ENCODE measurements around the gene SYNPR.

SYNPR gene

GRCh38 chr3:63294332-63294731 lies 16.2 kb downstream of the SYNPR start:
- DNase-seq: no peak
- H4K8ac ChIP-seq (ENCODE audit: low read depth, low read length): no peak overlapping the region
- H3K9ac ChIP-seq (ENCODE audit: low read length): no peak overlapping the region
- H3K4me1 ChIP-seq (ENCODE audit: control insufficient read depth, low read depth, low read length): peaks cover 2% of the 10 kb centered on the region
- H3K79me2 ChIP-seq (ENCODE audit: control insufficient read depth, insufficient read depth, low read length): no peaks in the 10 kb centered on the region
- H3K4me2 ChIP-seq (ENCODE audit: low read length): no peak overlapping the region
- H3K4me3 ChIP-seq (ENCODE audit: low read length): no peak overlapping the region
- no peak overlapping the region for H3K4ac ChIP-seq (ENCODE audit: low read depth, low read length)
- no peak overlapping the region for H3K56ac ChIP-seq (ENCODE audit: low read length)
- no peak overlapping the region for H4K5ac ChIP-seq (ENCODE audit: low read length)
- H3K27ac ChIP-seq (ENCODE audit: low read depth, low read length): no peak overlapping the region
- H2BK5ac ChIP-seq (ENCODE audit: low read length): no peak overlapping the region
- H3K79me1 ChIP-seq (ENCODE audit: low read length): no peaks in the 10 kb centered on the region
- WGBS (ENCODE audit: extremely low coverage, insufficient coverage, low lambda C conversion rate): no CpG with 5 or more reads among the region's 4 CpGs
- no peak overlapping the region for H3K23ac ChIP-seq (ENCODE audit: low read length)
- H3K36me3 ChIP-seq (ENCODE audit: control insufficient read depth, insufficient read depth, low read length): no peaks in the 10 kb centered on the region
- H2AK5ac ChIP-seq (ENCODE audit: low read length): no peak overlapping the region
- no peaks in the 10 kb centered on the region for H3K27me3 ChIP-seq (ENCODE audit: insufficient read depth, low read length, poor library complexity)
- no peak overlapping the region for H3K18ac ChIP-seq (ENCODE audit: low read length)
- H2BK15ac ChIP-seq (replicated peaks; ENCODE audit: low read depth): no peak overlapping the region
- no peak overlapping the region for H2BK120ac ChIP-seq (ENCODE audit: low read depth, low read length)

GRCh38 chr3:63295356-63295755 lies 17.2 kb downstream of the SYNPR start:
- Histone ChIP-seq H3K56ac (ENCODE audit: low read length) (no peak overlapping the region), H3K27ac (ENCODE audit: low read depth, low read length) (no peak overlapping the region), H3K36me3 (ENCODE audit: control insufficient read depth, insufficient read depth, low read length) (no peaks in the 10 kb centered on the region), H2BK5ac (ENCODE audit: low read length) (no peak overlapping the region), H2AK5ac (ENCODE audit: low read length) (no peak overlapping the region), H3K79me1 (ENCODE audit: low read length) (no peaks in the 10 kb centered on the region), H3K4me3 (ENCODE audit: low read length) (no peak overlapping the region), H4K8ac (ENCODE audit: low read depth, low read length) (no peak overlapping the region), H3K79me2 (ENCODE audit: control insufficient read depth, insufficient read depth, low read length) (no peaks in the 10 kb centered on the region), H4K5ac (ENCODE audit: low read length) (no peak overlapping the region), H3K23ac (ENCODE audit: low read length) (no peak overlapping the region), H2BK120ac (ENCODE audit: low read depth, low read length) (no peak overlapping the region), H2BK15ac (replicated peaks; ENCODE audit: low read depth) (no peak overlapping the region), H3K18ac (ENCODE audit: low read length) (no peak overlapping the region), H3K4ac (ENCODE audit: low read depth, low read length) (no peak overlapping the region), H3K27me3 (ENCODE audit: insufficient read depth, low read length, poor library complexity) (no peaks in the 10 kb centered on the region), H3K4me1 (ENCODE audit: control insufficient read depth, low read depth, low read length) (peaks cover 2% of the 10 kb centered on the region), H3K4me2 (ENCODE audit: low read length) (no peak overlapping the region), H3K9ac (ENCODE audit: low read length) (no peak overlapping the region)
- no CpG with 5 or more reads among the region's 4 CpGs for WGBS (ENCODE audit: extremely low coverage, insufficient coverage, low lambda C conversion rate)
- peak; percentile 59 for DNase-seq

- Histone ChIP-seq H4K5ac (ENCODE audit: low read length) (no peak overlapping the region), H3K23ac (ENCODE audit: low read length) (no peak overlapping the region), H3K36me3 (ENCODE audit: control insufficient read depth, insufficient read depth, low read length) (no peaks in the 10 kb centered on the region), H2BK5ac (ENCODE audit: low read length) (no peak overlapping the region), H3K18ac (ENCODE audit: low read length) (no peak overlapping the region), H2AK5ac (ENCODE audit: low read length) (no peak overlapping the region), H3K4ac (ENCODE audit: low read depth, low read length) (no peak overlapping the region), H3K79me2 (ENCODE audit: control insufficient read depth, insufficient read depth, low read length) (no peaks in the 10 kb centered on the region), H3K56ac (ENCODE audit: low read length) (no peak overlapping the region), H2BK15ac (replicated peaks; ENCODE audit: low read depth) (no peak overlapping the region), H4K8ac (ENCODE audit: low read depth, low read length) (no peak overlapping the region), H2BK120ac (ENCODE audit: low read depth, low read length) (no peak overlapping the region), H3K27me3 (ENCODE audit: insufficient read depth, low read length, poor library complexity) (no peaks in the 10 kb centered on the region), H3K9ac (ENCODE audit: low read length) (no peak overlapping the region), H3K4me1 (ENCODE audit: control insufficient read depth, low read depth, low read length) (peaks cover 2% of the 10 kb centered on the region), H3K4me3 (ENCODE audit: low read length) (no peak overlapping the region), H3K4me2 (ENCODE audit: low read length) (no peak overlapping the region), H3K79me1 (ENCODE audit: low read length) (no peaks in the 10 kb centered on the region), H3K27ac (ENCODE audit: low read depth, low read length) (no peak overlapping the region)
- peak; percentile 37 for DNase-seq
Measured at GRCh38 chr3:63295806-63296205, 17.7 kb downstream of the SYNPR start.

GRCh38 chr3:63296249-63296648 lies 18.1 kb downstream of the SYNPR start:
- Histone ChIP-seq H3K4me1 (ENCODE audit: control insufficient read depth, low read depth, low read length) (peaks cover 2% of the 10 kb centered on the region), H3K79me1 (ENCODE audit: low read length) (no peaks in the 10 kb centered on the region)
- WGBS (ENCODE audit: extremely low coverage, insufficient coverage, low lambda C conversion rate): no CpG with 5 or more reads among the region's 4 CpGs

GRCh38 chr3:63303238-63303637 lies 25.1 kb downstream of the SYNPR start:
- no CpG with 5 or more reads among the region's 1 CpG for WGBS (ENCODE audit: extremely low coverage, insufficient coverage, low lambda C conversion rate)
- Histone ChIP-seq H3K56ac (ENCODE audit: low read length) (no peak overlapping the region), H2BK15ac (replicated peaks; ENCODE audit: low read depth) (no peak overlapping the region), H3K79me2 (ENCODE audit: control insufficient read depth, insufficient read depth, low read length) (no peaks in the 10 kb centered on the region), H3K23ac (ENCODE audit: low read length) (no peak overlapping the region), H2AK5ac (ENCODE audit: low read length) (no peak overlapping the region), H2BK120ac (ENCODE audit: low read depth, low read length) (no peak overlapping the region), H3K27me3 (ENCODE audit: insufficient read depth, low read length, poor library complexity) (peaks cover 1% of the 10 kb centered on the region), H3K27ac (ENCODE audit: low read depth, low read length) (no peak overlapping the region), H3K4me3 (ENCODE audit: low read length) (no peak overlapping the region), H4K5ac (ENCODE audit: low read length) (no peak overlapping the region), H3K9ac (ENCODE audit: low read length) (no peak overlapping the region), H3K18ac (ENCODE audit: low read length) (no peak overlapping the region), H4K8ac (ENCODE audit: low read depth, low read length) (no peak overlapping the region), H3K4ac (ENCODE audit: low read depth, low read length) (no peak overlapping the region), H3K4me1 (ENCODE audit: control insufficient read depth, low read depth, low read length) (no peaks in the 10 kb centered on the region), H3K79me1 (ENCODE audit: low read length) (no peaks in the 10 kb centered on the region), H3K4me2 (ENCODE audit: low read length) (no peak overlapping the region), H2BK5ac (ENCODE audit: low read length) (no peak overlapping the region), H3K36me3 (ENCODE audit: control insufficient read depth, insufficient read depth, low read length) (no peaks in the 10 kb centered on the region)
- DNase-seq: no peak

More at GRCh38 chr3:63296249-63296648, 18.1 kb downstream of the SYNPR start:
- no peak for DNase-seq
- Histone ChIP-seq H3K79me2 (ENCODE audit: control insufficient read depth, insufficient read depth, low read length) (no peaks in the 10 kb centered on the region), H2BK5ac (ENCODE audit: low read length) (no peak overlapping the region), H4K5ac (ENCODE audit: low read length) (no peak overlapping the region), H3K27ac (ENCODE audit: low read depth, low read length) (no peak overlapping the region), H3K56ac (ENCODE audit: low read length) (no peak overlapping the region), H3K9ac (ENCODE audit: low read length) (no peak overlapping the region), H2BK120ac (ENCODE audit: low read depth, low read length) (no peak overlapping the region), H3K4ac (ENCODE audit: low read depth, low read length) (no peak overlapping the region), H2BK15ac (replicated peaks; ENCODE audit: low read depth) (no peak overlapping the region), H3K36me3 (ENCODE audit: control insufficient read depth, insufficient read depth, low read length) (no peaks in the 10 kb centered on the region), H2AK5ac (ENCODE audit: low read length) (no peak overlapping the region), H4K8ac (ENCODE audit: low read depth, low read length) (no peak overlapping the region), H3K4me2 (ENCODE audit: low read length) (no peak overlapping the region), H3K18ac (ENCODE audit: low read length) (no peak overlapping the region), H3K4me3 (ENCODE audit: low read length) (no peak overlapping the region), H3K23ac (ENCODE audit: low read length) (no peak overlapping the region), H3K27me3 (ENCODE audit: insufficient read depth, low read length, poor library complexity) (no peaks in the 10 kb centered on the region)

- no peak overlapping the region for H2BK15ac ChIP-seq (replicated peaks; ENCODE audit: low read depth)
- H3K4me3 ChIP-seq (ENCODE audit: low read length): no peak overlapping the region
- no peaks in the 10 kb centered on the region for H3K79me1 ChIP-seq (ENCODE audit: low read length)
- H3K4me1 ChIP-seq (ENCODE audit: control insufficient read depth, low read depth, low read length): no peaks in the 10 kb centered on the region
- no peak overlapping the region for H4K8ac ChIP-seq (ENCODE audit: low read depth, low read length)
- DNase-seq: no peak
- H2BK120ac ChIP-seq (ENCODE audit: low read depth, low read length): no peak overlapping the region
- H2BK5ac ChIP-seq (ENCODE audit: low read length): no peak overlapping the region
- no peak overlapping the region for H3K4ac ChIP-seq (ENCODE audit: low read depth, low read length)
- no peak overlapping the region for H3K27ac ChIP-seq (ENCODE audit: low read depth, low read length)
- H3K36me3 ChIP-seq (ENCODE audit: control insufficient read depth, insufficient read depth, low read length): no peaks in the 10 kb centered on the region
- no peak overlapping the region for H2AK5ac ChIP-seq (ENCODE audit: low read length)
- no peak overlapping the region for H4K5ac ChIP-seq (ENCODE audit: low read length)
- peaks cover 1% of the 10 kb centered on the region for H3K27me3 ChIP-seq (ENCODE audit: insufficient read depth, low read length, poor library complexity)
- no peak overlapping the region for H3K18ac ChIP-seq (ENCODE audit: low read length)
- H3K79me2 ChIP-seq (ENCODE audit: control insufficient read depth, insufficient read depth, low read length): no peaks in the 10 kb centered on the region
- H3K9ac ChIP-seq (ENCODE audit: low read length): no peak overlapping the region
- H3K23ac ChIP-seq (ENCODE audit: low read length): no peak overlapping the region
- no peak overlapping the region for H3K56ac ChIP-seq (ENCODE audit: low read length)
- H3K4me2 ChIP-seq (ENCODE audit: low read length): no peak overlapping the region
Measured at GRCh38 chr3:63304421-63304820, 26.3 kb downstream of the SYNPR start.
